Measurements from ENCODE around the gene PGBD1. TPM values are rescaled to one million over a fixed set of nuclear protein-coding genes. Genes with fewer than 3 reads are reported as not detected.
"Not testable (repeated sequence)": the region's sequence is repeated elsewhere in the genome, so short reads cannot be mapped to it uniquely, and the experiment has no call there.

PGBD1 gene
- total and polyA plus RNA-seq, 2 donors from 2014 or later: 3.0 to 3.1 TPM

GRCh38 chr6:28295326-28295725 is 14.0 kb downstream of the PGBD1 start:
- Histone ChIP-seq H3K4me1 (ENCODE audit: control insufficient read depth in 2 of 3, insufficient read depth in 2 of 3, low read depth in 1 of 3, low read length in 3 of 3) (no peaks in the 10 kb centered on the region), H3K27me3 (ENCODE audit: control insufficient read depth, insufficient read depth, low read length) (no peaks in the 10 kb centered on the region), H3K4me3 (ENCODE audit: low read length in 3 of 3) (no peak overlapping the region), H3K36me3 (ENCODE audit: control insufficient read depth in 2 of 3, insufficient read depth in 3 of 3, low read length in 3 of 3) (peaks cover 0 to 3% (median 1%) of the 10 kb centered on the region in 3 donors), H3K9ac (ENCODE audit: low read length in 3 of 3) (no peak overlapping the region), H3K27ac (ENCODE audit: low read depth in 2 of 2, low read length in 2 of 2) (no peak overlapping the region), H3K9me3 (ENCODE audit: control insufficient read depth in 2 of 3, insufficient read depth in 1 of 3, low read length in 3 of 3) (no peaks in the 10 kb centered on the region)
- intact Hi-C loops (cut with DNase I): no loop called here
- no peak for TF ChIP-seq CTCF (IDR thresholded peaks at IDR 0.05; ENCODE audit: borderline replicate concordance, extremely low read depth, insufficient read depth)
- DNase-seq: no peak
- FAIRE-seq: no peak

GRCh38 chr6:28296520-28297060 is 15.2 kb downstream of the PGBD1 start:
- Histone ChIP-seq H3K9me3 (ENCODE audit: control insufficient read depth in 2 of 3, insufficient read depth in 1 of 3, low read length in 3 of 3) (no peaks in the 10 kb centered on the region), H3K27ac (ENCODE audit: low read depth in 2 of 2, low read length in 2 of 2) (no peak overlapping the region)
- no peak for FAIRE-seq

GRCh38 chr6:28303570-28303969 is 22.2 kb downstream of the PGBD1 start:
- TF ChIP-seq CTCF (IDR thresholded peaks at IDR 0.05; ENCODE audit: borderline replicate concordance, extremely low read depth, insufficient read depth): no peak
- FAIRE-seq: no peak

More at GRCh38 chr6:28296520-28297060, 15.2 kb downstream of the PGBD1 start:
- H3K4me3 ChIP-seq (ENCODE audit: low read length in 3 of 3): no peak overlapping the region
- H3K4me1 ChIP-seq (ENCODE audit: control insufficient read depth in 2 of 3, insufficient read depth in 2 of 3, low read depth in 1 of 3, low read length in 3 of 3): no peaks in the 10 kb centered on the region
- no peak for TF ChIP-seq CTCF (IDR thresholded peaks at IDR 0.05; ENCODE audit: borderline replicate concordance, extremely low read depth, insufficient read depth)
- peaks cover 0 to 4% (median 3%) of the 10 kb centered on the region in 3 donors for H3K36me3 ChIP-seq (ENCODE audit: control insufficient read depth in 2 of 3, insufficient read depth in 3 of 3, low read length in 3 of 3)
- H3K9ac ChIP-seq (ENCODE audit: low read length in 3 of 3): no peak overlapping the region
- H3K27me3 ChIP-seq (ENCODE audit: control insufficient read depth, insufficient read depth, low read length): no peaks in the 10 kb centered on the region
- no peak for DNase-seq
- intact Hi-C loops (cut with DNase I): no loop called here

GRCh38 chr6:28306363-28306762 is 25.0 kb downstream of the PGBD1 start:
- intact Hi-C loops (cut with DNase I): not testable (repeated sequence)

More at GRCh38 chr6:28303570-28303969, 22.2 kb downstream of the PGBD1 start:
- Histone ChIP-seq H3K4me1 (ENCODE audit: control insufficient read depth in 2 of 3, insufficient read depth in 2 of 3, low read depth in 1 of 3, low read length in 3 of 3) (no peaks in the 10 kb centered on the region), H3K36me3 (ENCODE audit: control insufficient read depth in 2 of 3, insufficient read depth in 3 of 3, low read length in 3 of 3) (peaks cover 0 to 4% (median 0%) of the 10 kb centered on the region in 3 donors), H3K27ac (ENCODE audit: low read depth in 2 of 2, low read length in 2 of 2) (no peak overlapping the region), H3K9ac (ENCODE audit: low read length in 3 of 3) (no peak overlapping the region), H3K4me3 (ENCODE audit: low read length in 3 of 3) (no peak overlapping the region), H3K9me3 (ENCODE audit: control insufficient read depth in 2 of 3, insufficient read depth in 1 of 3, low read length in 3 of 3) (no peaks in the 10 kb centered on the region), H3K27me3 (ENCODE audit: control insufficient read depth, insufficient read depth, low read length) (no peaks in the 10 kb centered on the region)
- no peak for DNase-seq
- intact Hi-C loops (cut with DNase I): no loop called here

More at GRCh38 chr6:28306363-28306762, 25.0 kb downstream of the PGBD1 start:
- not testable (repeated sequence) for H3K9ac ChIP-seq (ENCODE audit: low read length in 3 of 3); H3K4me3 ChIP-seq (ENCODE audit: low read length in 3 of 3); FAIRE-seq; H3K27me3 ChIP-seq (ENCODE audit: control insufficient read depth, insufficient read depth, low read length); H3K4me1 ChIP-seq (ENCODE audit: control insufficient read depth in 2 of 3, insufficient read depth in 2 of 3, low read depth in 1 of 3, low read length in 3 of 3); H3K9me3 ChIP-seq (ENCODE audit: control insufficient read depth in 2 of 3, insufficient read depth in 1 of 3, low read length in 3 of 3); DNase-seq; H3K27ac ChIP-seq (ENCODE audit: low read depth in 2 of 2, low read length in 2 of 2); H3K36me3 ChIP-seq (ENCODE audit: control insufficient read depth in 2 of 3, insufficient read depth in 3 of 3, low read length in 3 of 3)

All from kidney (tissue), 14 donors.